Globus pallidus (tissue), 1 donor: Measurements from ENCODE around the gene MOK.
A peak's percentile ranks its signal among the peaks of the same experiment; 100 is the strongest.

Experiments
- DNase-seq: peaks from one replicate; pipeline ENCODE4 v3.0.0-alpha.2; 2015; ENCODE audit warnings: low spot score

Gene MOK

GRCh38 chr14:102203382-102203781 lies 101.6 kb downstream of the MOK start:
- no peak for DNase-seq

GRCh38 chr14:102202944-102203343 lies 102.0 kb downstream of the MOK start:
- no peak for DNase-seq

DNA sequence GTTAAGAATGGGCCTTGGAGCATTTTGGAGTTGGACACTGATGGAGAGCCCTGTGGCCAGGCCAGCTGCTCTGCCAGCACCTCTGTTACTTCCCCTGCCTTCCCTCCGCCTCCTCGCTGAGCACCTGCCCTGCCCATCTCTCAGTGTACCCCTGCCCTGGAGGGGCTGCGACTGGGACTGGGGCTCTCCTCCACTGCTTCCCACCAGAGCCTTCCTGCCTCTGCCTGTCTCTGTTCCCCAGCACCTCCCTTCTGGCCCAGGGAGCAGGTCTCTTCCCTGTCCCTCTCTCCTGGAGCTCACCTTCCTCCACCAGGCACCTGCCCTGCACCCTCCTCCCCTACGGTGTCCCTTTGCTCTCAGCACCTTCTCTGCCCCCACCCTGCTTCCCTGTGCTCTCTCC lies 103.2 kb downstream of the MOK start:
- no peak for DNase-seq

- no peak for DNase-seq
These were observed 103.6 kb downstream of the MOK start for GRCh38 chr14:102201353-102201738.

DNA sequence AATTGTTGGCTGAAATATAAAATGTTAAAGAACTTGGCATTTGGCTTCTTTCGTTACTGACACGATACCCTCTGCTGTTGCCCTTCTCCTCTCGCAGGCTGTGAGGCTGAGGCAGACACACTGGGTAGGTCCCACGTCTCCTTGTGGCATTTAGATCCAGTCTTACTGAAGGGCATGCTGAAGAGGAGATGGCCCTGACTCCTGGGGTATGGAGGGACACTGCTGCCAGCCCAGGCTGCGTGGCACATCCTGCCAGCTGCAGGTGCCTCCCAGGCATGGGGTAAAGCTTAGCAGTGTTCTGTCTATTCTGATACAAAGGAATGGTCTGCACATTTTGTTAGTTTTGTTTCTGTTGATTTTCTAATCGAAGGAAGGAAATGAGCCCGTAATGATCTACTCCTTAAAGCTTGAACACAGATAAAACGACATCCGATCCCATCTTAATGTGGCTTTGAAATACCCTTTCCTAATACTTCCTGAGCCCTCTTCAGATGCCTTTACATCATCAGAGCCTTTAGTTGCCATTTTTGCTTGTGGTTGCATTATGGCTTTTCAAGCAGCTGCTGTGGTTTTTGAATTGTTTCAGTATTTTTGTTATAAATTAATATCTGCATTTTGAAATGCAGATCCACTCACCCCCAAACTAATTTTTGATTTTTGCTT lies 104.1 kb downstream of the MOK start:
- no peak for DNase-seq

- no peak for DNase-seq
These were observed 107.6 kb downstream of the MOK start for GRCh38 chr14:102197317-102197853.

DNA sequence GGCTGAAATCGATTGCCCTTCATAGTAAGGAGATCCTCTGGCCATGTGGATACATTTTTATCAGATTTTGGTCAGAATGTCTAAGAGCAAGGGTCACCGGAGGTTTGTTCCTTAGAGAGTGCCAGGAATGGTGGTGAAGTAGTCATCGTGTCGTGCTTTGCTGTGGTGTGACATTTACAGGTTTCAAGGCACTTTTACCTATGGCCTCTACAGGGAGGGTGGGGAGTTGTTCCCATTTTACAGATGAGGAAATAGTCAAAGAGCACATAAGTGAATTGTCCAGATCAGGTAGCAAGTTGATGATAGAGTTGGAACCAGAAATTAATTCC lies 108.1 kb downstream of the MOK start:
- DNase-seq = no peak

GRCh38 chr14:102196039-102196901 lies 108.7 kb downstream of the MOK start:
- DNase-seq = peak; percentile 99

- DNase-seq = no peak
These were observed 109.5 kb downstream of the MOK start for GRCh38 chr14:102195446-102195845.

GRCh38 chr14:102194856-102195255 lies 110.1 kb downstream of the MOK start:
- no peak for DNase-seq

DNA sequence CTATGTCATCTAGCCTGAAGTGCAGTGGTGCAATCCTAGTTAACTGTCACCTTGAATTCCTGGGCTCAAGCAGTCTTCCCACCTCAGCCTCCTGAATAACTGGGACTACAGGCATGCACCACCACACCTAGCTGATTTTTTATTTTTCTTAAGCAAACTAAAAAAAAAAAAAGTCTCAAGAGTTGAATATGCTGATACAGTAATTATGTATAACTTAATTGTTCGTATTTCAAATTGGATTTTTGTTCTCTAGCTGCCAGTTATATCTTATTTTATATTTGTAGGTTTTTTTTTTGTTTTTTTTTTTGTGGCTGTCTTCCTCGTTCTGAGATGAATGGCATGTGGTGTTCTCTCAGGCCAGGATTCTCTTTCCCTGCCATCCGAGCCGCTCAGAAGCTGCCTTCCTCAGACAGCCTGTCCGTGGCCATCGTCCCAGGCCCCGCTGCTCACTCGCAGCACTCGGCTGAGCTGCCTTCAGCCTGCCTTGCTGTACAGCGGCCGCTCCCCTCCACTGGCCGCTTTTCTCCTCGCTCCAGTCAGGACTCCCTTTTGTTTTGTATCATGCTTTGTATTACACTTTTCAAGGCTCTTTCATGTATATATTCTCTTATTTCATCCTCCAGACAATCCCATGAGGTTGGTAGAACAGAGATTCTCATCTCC lies 112.0 kb downstream of the MOK start:
- no peak for DNase-seq

DNA sequence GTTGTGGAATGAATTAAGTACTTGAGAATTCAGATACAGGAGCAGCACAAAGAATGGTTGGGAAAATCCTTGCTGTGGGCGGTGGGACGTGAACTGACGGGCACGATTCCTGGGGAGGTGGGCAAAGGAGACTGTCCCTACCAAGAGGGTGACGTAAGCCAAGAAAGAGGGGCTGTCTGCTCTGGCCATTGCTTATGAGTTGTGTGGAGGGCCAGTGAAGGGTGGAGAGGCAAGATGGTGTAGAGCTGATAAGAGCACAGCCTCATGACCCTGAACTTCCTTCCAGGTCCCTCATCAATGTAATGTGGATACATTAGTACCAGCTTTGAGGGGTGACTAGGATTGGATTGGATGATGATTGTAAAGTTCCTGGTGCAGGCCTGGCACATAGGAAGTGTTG lies 115.1 kb downstream of the MOK start:
- no peak for DNase-seq

DNA sequence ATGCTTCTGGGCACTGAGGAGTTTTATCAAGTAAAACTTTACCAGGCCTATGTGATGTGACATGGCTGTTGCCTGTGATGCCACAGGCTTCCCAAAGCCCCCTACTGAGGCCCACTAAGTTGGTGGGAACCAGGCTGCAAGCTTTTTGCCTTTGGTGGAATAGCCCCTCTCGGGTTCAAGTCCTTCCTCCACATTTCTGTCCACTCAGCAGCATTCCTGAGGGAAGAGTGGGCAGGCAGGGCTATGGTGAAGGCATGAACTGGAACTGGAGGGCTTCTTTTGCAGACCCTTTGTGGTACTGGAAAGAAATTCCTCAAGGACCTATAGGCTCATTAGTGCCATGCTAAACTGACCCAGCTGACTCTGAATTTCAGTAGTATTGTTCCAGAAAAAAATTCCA lies 116.8 kb downstream of the MOK start:
- no peak for DNase-seq

DNA sequence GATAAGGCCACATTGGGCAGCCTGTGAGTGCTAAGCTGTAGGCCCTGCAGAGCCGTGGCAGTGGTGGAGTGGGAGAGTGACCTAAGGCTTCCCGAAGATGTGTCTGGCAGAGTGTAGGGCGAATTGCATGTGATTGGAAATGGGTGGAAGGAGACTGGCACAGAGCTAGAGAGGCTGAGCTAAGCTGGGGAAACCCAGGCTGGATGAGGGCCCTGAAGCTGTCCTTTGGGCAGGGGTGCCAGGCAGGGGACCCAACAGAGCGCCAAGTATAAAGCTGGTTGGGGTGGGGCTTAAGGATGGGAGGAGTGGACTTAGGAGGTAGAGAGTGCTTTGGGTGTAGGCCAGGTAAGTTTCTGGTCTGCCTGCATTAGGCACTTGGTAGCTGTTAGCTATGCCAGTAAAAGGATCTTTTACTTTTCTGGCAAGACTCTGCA lies 117.4 kb downstream of the MOK start:
- DNase-seq = no peak

DNA sequence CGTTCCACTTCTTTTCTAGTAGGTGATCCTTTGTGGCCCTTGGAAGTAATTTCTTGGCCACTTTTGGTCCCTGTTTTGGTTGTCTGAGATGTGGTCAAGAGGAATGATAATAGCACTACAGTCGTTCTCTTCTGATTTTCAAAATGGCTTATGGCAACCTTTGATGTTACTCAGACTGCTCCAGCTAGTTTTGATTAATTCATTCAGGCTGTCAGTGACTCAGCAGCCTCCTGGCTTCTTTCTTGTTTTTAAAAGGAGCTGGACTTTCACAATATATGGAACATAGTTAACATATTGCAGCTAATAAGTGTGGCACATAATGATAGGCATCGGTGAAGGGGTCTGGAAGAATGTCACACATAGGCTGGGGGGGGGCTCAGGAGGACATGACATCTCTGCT lies 117.9 kb downstream of the MOK start:
- no peak for DNase-seq

DNA sequence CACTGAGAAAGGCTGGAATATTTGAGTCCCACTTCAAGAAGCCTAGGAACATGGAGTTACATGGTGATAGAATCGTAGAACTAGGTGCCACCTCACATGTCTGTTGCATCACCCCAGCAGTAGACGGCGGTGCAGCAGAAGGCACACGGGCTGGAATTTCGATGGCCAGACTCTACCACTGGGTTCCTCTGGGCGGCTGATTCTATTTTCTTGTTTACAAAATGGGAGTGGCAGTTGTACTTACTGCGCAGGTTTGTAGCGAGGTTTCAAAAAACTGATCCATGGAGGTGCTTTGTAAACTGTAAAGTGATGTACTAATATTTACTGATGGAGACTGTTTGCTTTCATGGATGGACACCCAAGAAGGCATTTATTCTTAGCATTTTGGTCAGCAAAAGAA lies 119.6 kb downstream of the MOK start:
- no peak for DNase-seq

- DNase-seq = peak; percentile 85
These were observed 120.5 kb downstream of the MOK start for GRCh38 chr14:102184316-102185035.

- no peak for DNase-seq
These were observed 121.1 kb downstream of the MOK start for GRCh38 chr14:102183886-102184285.

DNA sequence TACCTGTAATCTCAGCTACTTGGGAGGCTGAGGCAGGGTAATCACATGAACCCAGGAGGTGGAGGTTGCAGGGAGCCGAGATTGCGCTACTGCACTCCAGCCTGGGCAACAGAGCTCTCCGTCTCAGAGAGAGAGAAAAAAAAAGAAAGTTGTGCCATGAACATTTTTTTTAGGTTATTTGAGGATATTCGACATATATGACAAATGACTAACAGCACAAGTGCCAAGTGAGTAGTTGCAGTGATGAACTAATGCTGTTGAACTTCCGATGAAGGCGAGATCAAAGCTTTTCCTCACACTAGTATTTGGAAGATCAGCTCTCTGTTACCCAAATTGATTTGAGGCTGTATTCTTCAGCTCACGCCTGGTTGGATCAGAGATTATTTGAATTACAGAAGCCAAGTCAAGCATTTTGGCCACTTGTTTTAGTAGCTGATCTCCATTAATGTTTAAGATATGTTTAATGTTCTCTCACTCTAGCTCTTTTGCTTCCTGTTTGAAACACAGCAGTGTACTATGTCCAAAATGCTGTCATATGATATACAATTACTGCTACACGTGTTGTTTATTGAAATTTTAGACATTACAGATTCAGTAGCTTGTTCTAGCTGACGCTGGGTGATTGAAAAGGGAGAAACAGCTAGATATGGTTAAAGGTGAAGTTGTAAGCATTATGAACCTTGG lies 121.9 kb downstream of the MOK start:
- no peak for DNase-seq

- DNase-seq = no peak
These were observed 122.8 kb downstream of the MOK start for GRCh38 chr14:102182190-102182589.

DNA sequence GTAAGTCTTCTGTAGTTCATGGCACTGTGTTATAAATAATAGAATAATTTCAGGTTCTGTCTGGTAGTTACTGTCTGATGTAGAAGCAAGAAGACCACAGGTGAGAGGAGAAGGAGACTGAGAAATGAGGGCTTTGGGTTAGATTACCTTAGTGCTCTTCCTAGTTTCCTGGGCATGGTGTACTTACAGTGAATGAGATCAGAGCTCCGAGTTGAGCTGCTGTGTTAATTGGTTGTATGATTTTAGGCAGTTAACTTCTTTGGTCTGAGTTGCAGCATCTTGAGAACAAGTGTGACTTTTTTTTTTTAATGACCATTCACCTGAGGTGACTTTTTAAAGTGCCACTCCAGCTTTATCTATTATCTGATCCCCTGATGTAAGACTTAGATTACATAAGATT lies 123.8 kb downstream of the MOK start:
- no peak for DNase-seq
